Bronchial epithelial cell (primary cell): ENCODE measurements around the gene FAT2. TPM values are rescaled to one million over a fixed set of nuclear protein-coding genes. Genes with fewer than 3 reads are reported as not detected.

ENCODE experiments used
- DNase-seq: peaks from one replicate; pipeline ENCODE4 v3.0.0-alpha.2; 2010; ENCODE audit warnings: low read depth
- FAIRE-seq: peaks from 2 replicates; lab custom pipeline; 2011; peaks lifted over from hg19 to GRCh38; lab: Jason Lieb, UNC
- H3K27me3 ChIP-seq: 2 replicates; pipeline ENCODE4 v1.5.1; 2011; ENCODE audit warnings: low read length; ENCODE audit not compliant: control insufficient read depth, insufficient read depth
- H3K36me3 ChIP-seq: 2 replicates; pipeline ENCODE4 v1.5.1; 2011; ENCODE audit warnings: low read length; ENCODE audit not compliant: control insufficient read depth, insufficient read depth
- H3K4me3 ChIP-seq: 2 replicates; pipeline ENCODE4 v1.5.1; 2011; ENCODE audit warnings: mild to moderate bottlenecking, low read depth, low read length, control low read depth
- total RNA-seq: library from RNA; depleted of rRNA; stranded (reverse); fragments of >200 nt; gene quantifications from 2 replicates; pipeline ENCODE4 v1.2.1, GENCODE V29; 2014
- TF ChIP-seq, protein P1 (sequence below): IDR thresholded peaks from 2 replicates; pipeline ENCODE4 v1.5.1; 2011; ENCODE audit warnings: mild to moderate bottlenecking, moderate library complexity, low read length, control low read depth, inconsistent platforms; ENCODE audit not compliant: insufficient read depth, severe bottlenecking

The FAT2 gene, protein sequence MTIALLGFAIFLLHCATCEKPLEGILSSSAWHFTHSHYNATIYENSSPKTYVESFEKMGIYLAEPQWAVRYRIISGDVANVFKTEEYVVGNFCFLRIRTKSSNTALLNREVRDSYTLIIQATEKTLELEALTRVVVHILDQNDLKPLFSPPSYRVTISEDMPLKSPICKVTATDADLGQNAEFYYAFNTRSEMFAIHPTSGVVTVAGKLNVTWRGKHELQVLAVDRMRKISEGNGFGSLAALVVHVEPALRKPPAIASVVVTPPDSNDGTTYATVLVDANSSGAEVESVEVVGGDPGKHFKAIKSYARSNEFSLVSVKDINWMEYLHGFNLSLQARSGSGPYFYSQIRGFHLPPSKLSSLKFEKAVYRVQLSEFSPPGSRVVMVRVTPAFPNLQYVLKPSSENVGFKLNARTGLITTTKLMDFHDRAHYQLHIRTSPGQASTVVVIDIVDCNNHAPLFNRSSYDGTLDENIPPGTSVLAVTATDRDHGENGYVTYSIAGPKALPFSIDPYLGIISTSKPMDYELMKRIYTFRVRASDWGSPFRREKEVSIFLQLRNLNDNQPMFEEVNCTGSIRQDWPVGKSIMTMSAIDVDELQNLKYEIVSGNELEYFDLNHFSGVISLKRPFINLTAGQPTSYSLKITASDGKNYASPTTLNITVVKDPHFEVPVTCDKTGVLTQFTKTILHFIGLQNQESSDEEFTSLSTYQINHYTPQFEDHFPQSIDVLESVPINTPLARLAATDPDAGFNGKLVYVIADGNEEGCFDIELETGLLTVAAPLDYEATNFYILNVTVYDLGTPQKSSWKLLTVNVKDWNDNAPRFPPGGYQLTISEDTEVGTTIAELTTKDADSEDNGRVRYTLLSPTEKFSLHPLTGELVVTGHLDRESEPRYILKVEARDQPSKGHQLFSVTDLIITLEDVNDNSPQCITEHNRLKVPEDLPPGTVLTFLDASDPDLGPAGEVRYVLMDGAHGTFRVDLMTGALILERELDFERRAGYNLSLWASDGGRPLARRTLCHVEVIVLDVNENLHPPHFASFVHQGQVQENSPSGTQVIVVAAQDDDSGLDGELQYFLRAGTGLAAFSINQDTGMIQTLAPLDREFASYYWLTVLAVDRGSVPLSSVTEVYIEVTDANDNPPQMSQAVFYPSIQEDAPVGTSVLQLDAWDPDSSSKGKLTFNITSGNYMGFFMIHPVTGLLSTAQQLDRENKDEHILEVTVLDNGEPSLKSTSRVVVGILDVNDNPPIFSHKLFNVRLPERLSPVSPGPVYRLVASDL (N-terminal part only)
- total RNA-seq: 34.2 and 62.6 TPM in 2 replicates

DNA sequence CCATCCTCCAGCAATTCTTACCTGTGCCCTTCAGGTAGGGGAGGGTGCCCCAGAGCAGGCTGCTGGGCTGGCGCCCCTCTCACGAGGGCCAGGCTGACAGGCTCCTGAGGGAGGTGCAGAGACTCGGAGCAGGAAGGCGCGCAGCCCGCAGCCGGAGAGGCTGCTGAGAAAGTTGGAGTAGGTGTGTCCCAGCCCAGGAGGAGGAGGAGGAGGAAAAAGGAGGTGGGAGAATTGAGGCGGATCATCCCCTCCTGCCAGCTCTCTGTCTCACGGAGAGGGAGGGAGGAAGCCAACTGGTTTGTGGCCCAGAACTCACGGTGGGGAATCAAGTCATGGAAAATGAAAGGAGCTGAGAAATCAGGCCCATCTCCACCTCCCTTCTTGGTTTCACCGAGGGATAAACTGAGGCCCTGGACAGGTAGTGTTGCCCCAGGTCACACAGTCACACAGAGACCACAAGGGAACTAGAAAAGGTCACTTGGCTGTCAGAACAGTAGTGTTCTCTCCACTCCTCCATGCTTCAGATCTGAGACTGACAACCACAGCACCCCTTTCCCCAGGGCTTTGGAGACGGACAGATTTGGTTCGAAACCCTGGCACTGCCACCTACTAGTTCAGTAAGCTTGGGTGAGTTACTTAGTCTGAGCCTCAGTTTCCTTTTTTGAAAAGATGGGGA, at the start of gene FAT2:
Gene FAT2 (minus strand): TSS at position 188 of the 676 bp plus-strand sequence. CDS start 22,400 bp downstream, outside the sequence.
- FAIRE-seq: no peak
- DNase-seq: peak; percentile 75
- TF ChIP-seq, protein P1, sequence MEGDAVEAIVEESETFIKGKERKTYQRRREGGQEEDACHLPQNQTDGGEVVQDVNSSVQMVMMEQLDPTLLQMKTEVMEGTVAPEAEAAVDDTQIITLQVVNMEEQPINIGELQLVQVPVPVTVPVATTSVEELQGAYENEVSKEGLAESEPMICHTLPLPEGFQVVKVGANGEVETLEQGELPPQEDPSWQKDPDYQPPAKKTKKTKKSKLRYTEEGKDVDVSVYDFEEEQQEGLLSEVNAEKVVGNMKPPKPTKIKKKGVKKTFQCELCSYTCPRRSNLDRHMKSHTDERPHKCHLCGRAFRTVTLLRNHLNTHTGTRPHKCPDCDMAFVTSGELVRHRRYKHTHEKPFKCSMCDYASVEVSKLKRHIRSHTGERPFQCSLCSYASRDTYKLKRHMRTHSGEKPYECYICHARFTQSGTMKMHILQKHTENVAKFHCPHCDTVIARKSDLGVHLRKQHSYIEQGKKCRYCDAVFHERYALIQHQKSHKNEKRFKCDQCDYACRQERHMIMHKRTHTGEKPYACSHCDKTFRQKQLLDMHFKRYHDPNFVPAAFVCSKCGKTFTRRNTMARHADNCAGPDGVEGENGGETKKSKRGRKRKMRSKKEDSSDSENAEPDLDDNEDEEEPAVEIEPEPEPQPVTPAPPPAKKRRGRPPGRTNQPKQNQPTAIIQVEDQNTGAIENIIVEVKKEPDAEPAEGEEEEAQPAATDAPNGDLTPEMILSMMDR: no peak

DNA sequence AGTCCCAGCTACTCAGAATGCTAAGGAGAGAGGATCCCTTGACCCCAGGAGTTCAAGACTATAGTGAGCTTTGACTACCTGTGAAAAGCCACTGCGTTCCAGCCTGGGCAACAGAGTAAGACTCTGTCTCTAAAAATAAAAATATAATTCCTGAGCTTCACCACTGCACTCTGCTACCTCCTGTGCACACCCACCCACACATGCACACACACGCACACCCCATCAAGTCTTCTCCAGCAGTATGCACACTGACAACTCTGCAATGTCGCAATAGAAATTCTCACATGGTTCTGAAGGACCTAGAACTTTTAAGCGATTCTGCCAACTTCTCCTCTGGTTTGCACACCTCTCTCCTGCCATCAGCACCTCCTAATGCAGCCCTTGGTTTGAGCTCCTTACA, 47.5 kb upstream of the FAT2 start:
- H3K36me3 ChIP-seq: no peaks in the 10 kb centered on the region
- no peak for DNase-seq
- TF ChIP-seq, protein P1: no peak
- FAIRE-seq: no peak
- no peak overlapping the region for H3K4me3 ChIP-seq
- no peaks in the 10 kb centered on the region for H3K27me3 ChIP-seq

More for the DNA sequence above, at the start of gene FAT2:
- Histone ChIP-seq H3K27me3 (no peaks in the 10 kb centered on the region), H3K36me3 (peaks cover 6% of the 10 kb centered on the region), H3K4me3 (peak within 1 kb of the TSS; percentile 56)

DNA sequence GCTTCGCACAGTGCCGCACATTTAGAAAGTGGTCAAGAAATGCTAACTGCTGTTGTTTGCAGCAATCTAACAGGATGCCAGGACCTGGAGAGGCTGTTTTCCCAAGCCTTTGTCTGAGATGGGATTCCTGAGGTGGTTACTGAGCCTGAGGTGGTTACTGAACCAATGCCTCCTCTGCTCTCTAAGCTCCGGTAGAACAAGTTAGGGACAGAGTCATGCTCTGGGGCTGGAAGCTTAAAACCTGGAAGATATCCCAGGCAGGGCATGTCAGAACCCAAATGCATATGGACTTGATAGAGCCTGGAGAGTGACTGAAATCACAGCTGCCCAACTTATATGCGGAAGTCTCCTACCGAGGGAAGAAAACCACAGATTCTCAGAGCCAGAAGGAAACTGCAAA, 46.5 kb upstream of the FAT2 start:
- Histone ChIP-seq H3K36me3 (no peaks in the 10 kb centered on the region), H3K4me3 (no peak overlapping the region), H3K27me3 (no peaks in the 10 kb centered on the region)
- TF ChIP-seq, protein P1: no peak
- FAIRE-seq (peak; percentile 98), DNase-seq (peak; percentile 97)

DNA sequence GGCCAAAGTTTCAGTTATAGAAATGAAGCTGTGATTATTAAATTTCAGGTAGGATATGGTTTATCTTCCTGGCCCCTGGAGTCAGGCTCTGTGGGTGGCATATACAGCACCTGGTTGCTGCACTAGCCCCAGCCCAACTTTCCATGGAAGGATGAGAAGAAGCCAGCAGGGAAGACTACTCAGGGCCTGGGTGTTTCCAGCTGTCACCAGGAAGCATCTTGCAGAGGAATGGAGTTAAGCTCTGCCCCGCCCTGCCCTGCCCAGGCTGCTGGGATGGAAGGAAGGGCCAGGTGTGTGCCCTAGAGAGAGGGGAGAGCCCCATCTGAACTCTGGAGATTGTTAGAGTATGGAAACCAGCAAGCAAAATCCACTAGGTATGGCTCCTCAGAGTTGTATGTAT, 42.8 kb upstream of the FAT2 start:
- FAIRE-seq: no peak
- no peak for DNase-seq

More for the DNA sequence above, 42.8 kb upstream of the FAT2 start:
- no peaks in the 10 kb centered on the region for H3K27me3 ChIP-seq
- no peaks in the 10 kb centered on the region for H3K36me3 ChIP-seq
- TF ChIP-seq, protein P1: no peak
- no peak overlapping the region for H3K4me3 ChIP-seq
